ENCODE results near the gene MTG2.

GRCh38 chr20:62234339-62234738 lies 51.5 kb downstream of the MTG2 start:
- no peak for TF ChIP-seq CTCF (IDR thresholded peaks at IDR 0.05; ENCODE audit: low read length)
- TF ChIP-seq EZH2phosphoT487 (IDR thresholded peaks at IDR 0.05; ENCODE audit: low read length) = no peak

Measured in MM.1S (cell line).